Type B pancreatic cell (in vitro differentiated cells): ENCODE measurements around the gene CARD19. TPM values are rescaled to one million over a fixed set of nuclear protein-coding genes. Genes with fewer than 3 reads are reported as not detected.
"Not testable (repeated sequence)": the region's sequence is repeated elsewhere in the genome, so short reads cannot be mapped to it uniquely, and the experiment has no call there.

Experiments used
- DNase-seq: peaks from one replicate; pipeline ENCODE4 v3.0.0; 2021; ENCODE audit warnings: mixed read lengths; ENCODE audit not compliant: unreplicated experiment; ENCODE audit errors: extremely low spot score
- H3K27ac Mint-ChIP-seq: 2 replicates; pipeline ENCODE4 v1.8.0; 2021; ENCODE audit warnings: mild to moderate bottlenecking, mixed read lengths
- H3K27me3 Mint-ChIP-seq: 2 replicates; pipeline ENCODE4 v1.8.0; 2021; ENCODE audit warnings: mixed read lengths
- H3K36me3 Mint-ChIP-seq: 2 replicates; pipeline ENCODE4 v1.8.0; 2021; ENCODE audit warnings: mixed read lengths
- H3K4me1 Mint-ChIP-seq: one replicate; pipeline ENCODE4 v1.8.0; 2021; ENCODE audit warnings: mixed read lengths; ENCODE audit not compliant: unreplicated experiment
- H3K4me3 Mint-ChIP-seq: 2 replicates; pipeline ENCODE4 v1.8.0; 2021; ENCODE audit warnings: mild to moderate bottlenecking, mixed read lengths
- H3K9me3 Mint-ChIP-seq: 2 replicates; pipeline ENCODE4 v1.8.0; 2021; ENCODE audit warnings: mixed read lengths
- CTCF ChIP-seq: fragments of 200-600 bp; sonication (generic); conservative IDR thresholded peaks from 2 replicates; pipeline ENCODE4 v1.5.0; 2021; ENCODE audit warnings: antibody characterized with exemption, mild to moderate bottlenecking
- total RNA-seq: library from RNA; stranded (reverse); gene quantifications from 2 replicates; pipeline ENCODE4 v1.2.1, GENCODE V29; 2021; ENCODE audit warnings: low replicate concordance

CARD19 gene
- total RNA-seq, 1 donor from 2014 or later = 17.7 TPM

GRCh38 chr9:93114169-93114983, 18.4 kb downstream of the CARD19 start:
- no peaks in the 10 kb centered on the region for H3K4me1 Mint-ChIP-seq
- peaks cover 3% of the 10 kb centered on the region for H3K27me3 Mint-ChIP-seq
- no peaks in the 10 kb centered on the region for H3K9me3 Mint-ChIP-seq
- DNase-seq = no peak
- peaks cover 8% of the 10 kb centered on the region for H3K36me3 Mint-ChIP-seq
- H3K4me3 Mint-ChIP-seq = no peak overlapping the region
- H3K27ac Mint-ChIP-seq = no peak overlapping the region
- TF ChIP-seq CTCF = no peak

- Mint-ChIP-seq H3K4me1 (peaks cover 2% of the 10 kb centered on the region), H3K36me3 (peaks cover 8% of the 10 kb centered on the region), H3K9me3 (no peaks in the 10 kb centered on the region), H3K27me3 (peaks cover 3% of the 10 kb centered on the region), H3K4me3 (no peak overlapping the region), H3K27ac (no peak overlapping the region)
- DNase-seq = no peak
- no peak for TF ChIP-seq CTCF
Measured at GRCh38 chr9:93114984-93115335, 18.9 kb downstream of the CARD19 start.

GRCh38 chr9:93115486-93116071, 19.6 kb downstream of the CARD19 start:
- Mint-ChIP-seq H3K27me3 (peaks cover 3% of the 10 kb centered on the region), H3K4me1 (peaks cover 6% of the 10 kb centered on the region), H3K27ac (no peak overlapping the region), H3K9me3 (no peaks in the 10 kb centered on the region), H3K36me3 (peaks cover 8% of the 10 kb centered on the region), H3K4me3 (no peak overlapping the region)
- TF ChIP-seq CTCF = no peak
- DNase-seq = no peak

- no peak for TF ChIP-seq CTCF
- no peak overlapping the region for H3K27ac Mint-ChIP-seq
- H3K9me3 Mint-ChIP-seq = no peaks in the 10 kb centered on the region
- no peak overlapping the region for H3K4me3 Mint-ChIP-seq
- no peak for DNase-seq
- H3K27me3 Mint-ChIP-seq = peaks cover 3% of the 10 kb centered on the region
- peaks cover 5% of the 10 kb centered on the region for H3K36me3 Mint-ChIP-seq
- H3K4me1 Mint-ChIP-seq = peaks cover 6% of the 10 kb centered on the region
Measured at GRCh38 chr9:93116072-93116961, 20.3 kb downstream of the CARD19 start.

GRCh38 chr9:93117521-93117920, 21.5 kb downstream of the CARD19 start:
- not testable (repeated sequence) for H3K4me3 Mint-ChIP-seq, H3K27ac Mint-ChIP-seq, H3K9me3 Mint-ChIP-seq, H3K36me3 Mint-ChIP-seq, H3K27me3 Mint-ChIP-seq, H3K4me1 Mint-ChIP-seq, DNase-seq
